ENCODE measurements around the gene RIN1.
"Not testable (repeated sequence)": the region's sequence is repeated elsewhere in the genome, so short reads cannot be mapped to it uniquely, and the experiment has no call there.

RIN1 gene

GRCh38 chr11:66363187-66363601 lies 27.0 kb upstream of the RIN1 start:
- no peak overlapping the region for H3K4me3 ChIP-seq (ENCODE audit: low read depth, low read length)
- no peak for TF ChIP-seq CTCF (IDR thresholded peaks at IDR 0.05; ENCODE audit: low read depth, low read length, missing control alignments)
- DNase-seq (ENCODE audit: low read depth) = no peak

GRCh38 chr11:66362481-66363147 lies 26.4 kb upstream of the RIN1 start:
- H3K4me3 ChIP-seq (ENCODE audit: low read depth, low read length) = no peak overlapping the region
- no peak for DNase-seq (ENCODE audit: low read depth)
- no peak for TF ChIP-seq CTCF (IDR thresholded peaks at IDR 0.05; ENCODE audit: low read depth, low read length, missing control alignments)

- H3K4me3 ChIP-seq (ENCODE audit: low read depth, low read length) = no peak overlapping the region
- DNase-seq (ENCODE audit: low read depth) = no peak
- no peak for TF ChIP-seq CTCF (IDR thresholded peaks at IDR 0.05; ENCODE audit: low read depth, low read length, missing control alignments)
Observed at GRCh38 chr11:66361502-66361941, 25.3 kb upstream of the RIN1 start.

GRCh38 chr11:66360406-66361073 lies 24.3 kb upstream of the RIN1 start:
- H3K4me3 ChIP-seq (ENCODE audit: low read depth, low read length) = no peak overlapping the region
- no peak for TF ChIP-seq CTCF (IDR thresholded peaks at IDR 0.05; ENCODE audit: low read depth, low read length, missing control alignments)
- DNase-seq (ENCODE audit: low read depth) = no peak

- DNase-seq (ENCODE audit: low read depth) = no peak
- no peak for TF ChIP-seq CTCF (IDR thresholded peaks at IDR 0.05; ENCODE audit: low read depth, low read length, missing control alignments)
- H3K4me3 ChIP-seq (ENCODE audit: low read depth, low read length) = no peak overlapping the region
Observed at GRCh38 chr11:66359662-66360087, 23.4 kb upstream of the RIN1 start.

GRCh38 chr11:66350560-66351235 lies 14.5 kb upstream of the RIN1 start:
- not testable (repeated sequence) for H3K4me3 ChIP-seq (ENCODE audit: low read depth, low read length); DNase-seq (ENCODE audit: low read depth)

GRCh38 chr11:66349084-66349386 lies 12.8 kb upstream of the RIN1 start:
- TF ChIP-seq CTCF (IDR thresholded peaks at IDR 0.05; ENCODE audit: low read depth, low read length, missing control alignments) = no peak
- H3K4me3 ChIP-seq (ENCODE audit: low read depth, low read length) = no peak overlapping the region
- no peak for DNase-seq (ENCODE audit: low read depth)

All from GM12864 (cell line).